HG03159 (cell line): ENCODE measurements around the gene THSD4.

Experiments
- ATAC-seq: cut with Tn5 transposase; IDR thresholded peaks from one replicate; pipeline ENCODE4 v1.9.1; 2021; ENCODE audit warnings: mild to moderate bottlenecking, moderate library complexity; ENCODE audit not compliant: unreplicated experiment

Gene THSD4

DNA sequence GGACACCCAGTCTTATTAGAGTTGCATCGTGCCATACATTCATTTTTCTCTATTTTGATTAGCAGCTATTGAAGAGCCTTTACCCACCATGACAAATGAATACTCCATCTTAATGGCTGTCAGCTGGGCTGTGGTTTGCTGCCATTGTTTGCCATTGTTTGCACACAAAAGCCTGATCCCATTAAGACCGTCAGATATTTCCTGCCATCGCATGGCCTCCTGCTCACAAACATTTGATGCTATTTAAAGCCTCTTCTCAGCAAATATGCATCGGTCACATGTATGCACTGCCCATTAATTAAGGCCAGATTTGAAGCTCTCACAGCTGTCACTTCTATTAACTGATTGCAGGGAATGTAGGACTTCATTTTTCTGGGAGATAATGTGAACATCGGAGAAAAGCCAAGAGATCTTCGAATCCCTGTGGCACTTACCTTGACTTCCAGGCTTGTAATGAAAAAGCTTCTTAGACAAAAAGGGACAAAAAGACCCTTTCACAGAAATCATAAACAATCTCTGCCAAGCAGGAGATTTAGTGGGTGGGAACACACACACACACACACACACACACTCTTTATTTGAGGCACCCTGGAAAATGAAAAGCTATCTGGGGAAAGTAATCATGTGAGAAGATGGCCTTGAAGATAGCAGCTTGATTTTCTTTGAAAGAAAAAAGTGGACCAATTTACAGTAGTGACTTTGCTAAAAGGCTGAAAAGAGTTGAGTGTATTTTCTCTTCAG is 519.7 kb downstream of the THSD4 start:
- ATAC-seq = no peak

DNA sequence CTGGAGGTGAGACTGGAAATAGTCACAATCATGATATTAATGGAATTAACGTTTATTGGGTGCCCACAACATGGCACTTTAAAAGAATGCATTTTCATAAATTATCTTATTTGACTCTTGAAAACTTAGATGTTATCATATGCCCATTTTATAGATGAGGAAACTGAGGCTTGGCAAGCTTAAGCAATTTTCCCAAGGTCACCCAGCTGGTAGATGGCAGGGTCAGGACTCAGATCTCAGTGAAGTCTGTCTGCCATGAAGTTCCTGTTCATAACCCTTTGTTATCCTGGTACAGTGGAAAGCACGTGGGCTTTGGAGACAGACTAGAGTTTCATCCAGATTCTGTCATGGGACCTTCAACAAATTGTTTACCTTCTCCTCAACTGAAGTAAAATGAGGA is 520.5 kb downstream of the THSD4 start:
- ATAC-seq = no peak

DNA sequence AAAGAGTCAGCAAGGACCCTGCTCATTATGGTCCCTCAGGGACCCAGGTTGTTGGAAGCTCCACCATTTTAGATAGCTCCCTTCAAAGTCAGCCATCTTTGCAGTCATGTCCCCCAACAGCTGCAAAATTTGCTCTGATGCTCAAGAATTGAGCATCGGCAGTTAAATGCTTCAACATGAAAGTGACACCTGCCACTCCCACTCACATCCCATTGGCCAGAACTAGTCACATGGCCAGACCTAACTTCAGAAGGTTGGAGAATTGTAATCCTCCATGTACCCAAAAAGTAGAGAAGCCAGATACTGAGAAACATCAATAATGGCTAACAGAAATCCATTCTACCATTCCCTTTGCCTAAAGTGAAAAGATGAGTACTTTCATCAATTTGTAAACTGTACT is 523.6 kb downstream of the THSD4 start:
- ATAC-seq = no peak

DNA sequence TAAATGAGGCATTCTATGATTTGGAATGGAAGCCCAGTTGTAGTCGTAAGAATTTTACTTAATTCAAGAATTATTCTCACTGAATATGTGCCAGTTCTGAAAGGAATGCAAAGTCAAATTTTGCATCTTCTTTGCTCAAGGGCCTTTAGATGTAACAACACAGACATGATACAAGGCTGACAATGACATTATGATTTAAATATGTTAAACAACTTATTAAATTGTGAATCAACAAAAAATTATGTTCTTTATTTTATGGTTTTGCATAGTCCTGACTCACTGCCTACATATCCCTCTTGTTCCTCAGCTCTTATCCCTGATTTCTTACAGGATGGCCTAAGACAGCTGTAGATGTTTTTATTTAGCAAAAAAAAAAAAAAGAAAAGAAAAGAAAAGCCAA is 524.2 kb downstream of the THSD4 start:
- ATAC-seq = no peak

DNA sequence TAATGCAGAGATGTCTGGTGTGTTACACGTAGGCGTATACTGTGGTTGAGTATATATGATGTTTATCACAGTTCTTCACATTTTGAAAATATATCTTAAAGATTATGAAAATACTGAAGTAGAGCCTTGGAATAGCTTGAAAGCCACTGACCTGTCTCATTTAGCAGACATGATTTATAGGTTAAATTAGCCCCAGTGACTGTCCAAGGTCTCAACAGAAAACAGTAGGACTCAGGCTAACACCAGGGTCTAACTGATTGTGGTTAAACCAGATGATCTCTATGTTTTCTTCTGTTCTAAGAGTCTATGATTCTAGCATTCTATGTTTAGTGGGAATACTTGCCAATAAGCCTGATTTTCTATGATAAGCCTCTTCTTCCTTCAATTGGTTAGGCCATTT is 528.6 kb downstream of the THSD4 start:
- no peak for ATAC-seq

DNA sequence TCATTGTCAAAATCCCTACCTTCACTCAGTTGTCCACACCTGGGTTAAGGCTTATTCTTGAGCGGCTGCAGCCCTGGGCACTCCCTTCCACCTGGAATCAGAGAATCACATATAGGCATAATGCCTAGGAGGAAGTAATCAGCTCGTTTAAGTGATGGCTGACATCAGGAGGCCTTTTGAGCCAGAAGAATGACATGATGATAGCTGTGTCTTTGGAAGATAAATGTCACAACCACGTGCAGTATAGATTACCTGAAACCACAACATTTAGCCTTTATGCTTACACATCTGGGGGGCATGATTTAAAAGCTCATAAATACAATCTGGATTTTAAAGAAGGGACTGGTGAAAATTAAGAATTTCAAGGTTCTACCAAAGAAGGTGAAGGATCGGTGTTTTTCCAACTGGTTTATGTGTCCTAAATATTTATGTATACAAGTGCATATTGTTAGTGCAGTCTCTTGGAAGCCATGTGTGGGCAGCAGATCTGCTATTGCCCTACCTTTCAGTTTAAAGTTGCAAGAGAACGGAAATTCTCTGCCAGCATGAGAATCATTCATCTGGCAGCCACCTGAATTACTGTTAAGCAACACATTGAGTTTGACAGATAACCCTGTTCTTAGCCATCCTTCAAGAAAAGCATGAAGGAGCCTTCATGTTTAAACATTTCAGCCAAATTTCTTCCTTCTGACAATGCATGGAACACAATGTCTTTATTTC is 531.7 kb downstream of the THSD4 start:
- no peak for ATAC-seq

DNA sequence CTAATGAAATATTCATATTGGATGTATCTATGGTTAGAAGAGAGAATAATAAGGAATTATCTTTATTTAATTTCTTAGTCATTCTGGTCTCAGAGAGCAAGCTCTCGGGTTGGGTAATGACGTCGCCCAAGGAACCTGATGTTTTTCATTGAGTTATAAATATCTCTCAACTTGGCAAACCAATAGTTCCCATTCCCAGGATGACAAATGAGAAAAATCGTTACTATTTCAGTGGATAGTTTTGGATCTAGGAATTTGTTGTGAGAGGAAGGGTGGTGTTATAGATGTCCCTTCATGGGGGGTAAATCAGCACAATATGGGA is 532.2 kb downstream of the THSD4 start:
- no peak for ATAC-seq

DNA sequence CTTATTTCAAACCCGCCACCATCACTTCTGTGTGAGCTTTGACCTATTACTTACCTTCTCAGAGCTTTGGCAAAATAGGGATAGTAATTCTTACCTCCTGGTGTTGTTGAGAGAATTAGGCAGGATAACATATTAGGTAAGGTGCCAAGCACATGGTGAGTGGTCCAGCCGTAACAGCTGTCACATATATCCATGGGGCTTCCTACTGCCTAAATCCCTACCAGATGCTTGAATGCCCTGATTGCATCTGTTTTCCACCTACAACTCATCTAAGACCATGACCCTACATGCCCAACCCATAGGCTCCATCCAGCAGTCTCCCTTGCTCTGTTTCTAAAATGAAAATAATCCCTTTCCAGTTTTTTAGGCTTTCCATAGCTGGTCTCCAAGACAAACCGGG is 532.8 kb downstream of the THSD4 start:
- ATAC-seq = no peak

DNA sequence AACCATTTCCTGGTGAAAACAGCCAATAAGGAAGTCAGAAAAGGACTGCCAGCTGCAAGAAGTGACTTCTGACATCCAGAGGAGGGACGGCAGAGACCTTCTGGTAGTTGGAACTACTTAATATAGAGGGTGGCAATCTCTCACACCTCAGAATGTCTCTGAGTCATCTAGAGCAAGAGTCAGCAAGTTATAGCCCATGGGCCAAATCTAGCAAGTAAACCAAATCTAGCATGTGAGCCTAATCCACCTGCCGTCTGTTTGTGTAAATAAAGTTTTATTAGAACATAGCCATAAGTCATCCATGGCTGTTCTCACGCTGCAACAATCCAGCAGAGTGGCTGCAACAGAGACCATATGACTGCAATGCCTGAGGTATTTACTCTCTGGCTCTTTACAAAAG is 534.6 kb downstream of the THSD4 start:
- ATAC-seq = no peak

DNA sequence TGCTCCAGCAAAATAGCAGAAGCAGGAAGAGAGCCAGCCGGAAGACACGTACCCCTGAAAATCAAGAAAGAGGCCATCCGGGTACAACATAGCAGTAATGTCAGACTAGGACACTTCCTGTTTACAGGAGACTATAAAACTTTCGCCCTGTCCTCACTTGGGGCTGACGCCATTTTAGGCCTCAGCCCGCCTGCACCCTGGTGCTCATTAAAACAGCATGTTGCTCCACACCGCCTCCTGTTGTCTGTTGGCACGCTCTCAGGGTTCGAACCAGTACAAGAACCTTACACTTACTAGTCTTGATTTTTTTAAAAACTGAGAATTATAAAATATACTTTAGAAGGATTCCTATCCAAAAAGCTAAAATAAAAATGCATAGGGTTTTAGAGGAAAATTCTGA is 535.3 kb downstream of the THSD4 start:
- no peak for ATAC-seq

DNA sequence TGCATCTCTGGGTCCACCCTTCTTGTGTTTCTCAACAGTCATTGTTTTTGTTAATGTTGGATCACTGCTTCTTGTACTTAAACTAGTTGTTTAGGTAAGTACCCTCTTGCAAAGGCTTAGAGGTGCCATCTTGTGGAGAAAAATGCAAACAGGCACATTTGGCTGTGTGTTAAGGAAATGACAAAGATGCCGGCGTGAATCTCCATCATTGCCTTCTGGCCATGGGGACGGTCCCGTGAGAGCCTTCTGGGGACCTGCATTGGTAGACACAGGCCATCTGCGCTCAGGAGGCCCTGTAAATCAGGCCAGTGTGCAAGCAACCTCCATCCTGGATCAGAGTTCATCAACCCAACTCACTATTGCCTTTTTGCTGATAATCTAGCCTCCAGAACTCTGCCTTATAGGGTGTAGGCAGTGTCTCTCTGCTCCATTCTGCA is 536.5 kb downstream of the THSD4 start:
- ATAC-seq = no peak

DNA sequence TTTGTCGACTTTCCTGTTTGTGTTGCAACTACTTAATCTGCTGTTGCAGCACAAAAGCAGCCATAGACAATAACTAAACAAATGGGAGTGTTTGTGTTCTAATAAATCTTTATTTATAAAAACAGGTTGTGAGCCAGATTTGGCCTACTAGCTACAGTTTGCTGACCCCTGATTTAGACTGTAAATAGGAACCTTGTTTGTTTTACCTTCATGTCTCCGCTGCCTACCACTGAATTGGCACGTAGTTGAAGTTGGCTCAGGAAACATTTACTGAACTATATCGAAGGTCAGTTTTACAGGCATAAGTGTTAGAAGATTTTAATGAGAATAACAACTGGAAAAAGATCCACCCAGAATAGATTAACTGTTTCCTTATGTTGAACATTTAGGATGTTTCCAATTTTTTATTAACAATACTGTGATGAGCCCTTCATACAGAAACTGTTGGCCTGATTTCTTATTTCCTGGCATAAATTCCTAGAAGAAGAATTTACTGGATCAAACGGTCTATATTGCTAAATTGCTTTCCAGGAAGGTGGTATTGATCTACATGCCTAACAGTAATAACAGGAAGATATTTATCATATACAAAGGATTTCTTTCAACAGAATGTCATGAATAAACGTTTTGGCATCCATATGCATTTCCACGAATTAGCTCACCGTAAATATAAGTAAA is 538.9 kb downstream of the THSD4 start:
- no peak for ATAC-seq

DNA sequence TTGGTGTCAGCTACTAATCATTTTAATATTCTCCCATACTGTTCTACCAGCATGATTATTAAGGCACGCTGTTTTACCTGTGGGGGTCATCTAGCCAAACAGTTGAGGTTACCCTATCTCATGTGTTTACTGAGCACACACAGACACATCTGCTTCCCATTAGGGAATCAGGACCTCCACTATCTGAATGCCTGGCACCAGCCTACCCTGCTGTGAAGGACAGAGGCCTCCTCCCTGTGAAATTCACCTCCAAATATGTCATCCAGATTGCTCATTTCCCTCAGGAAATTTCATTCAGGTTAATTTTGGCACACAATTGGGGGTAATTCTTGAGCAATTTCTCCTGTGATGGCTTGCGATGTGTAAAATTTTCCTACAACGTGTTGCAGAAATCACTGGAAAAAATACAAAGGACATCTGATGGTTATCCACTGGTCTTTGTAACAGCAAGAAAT is 539.5 kb downstream of the THSD4 start:
- no peak for ATAC-seq

DNA sequence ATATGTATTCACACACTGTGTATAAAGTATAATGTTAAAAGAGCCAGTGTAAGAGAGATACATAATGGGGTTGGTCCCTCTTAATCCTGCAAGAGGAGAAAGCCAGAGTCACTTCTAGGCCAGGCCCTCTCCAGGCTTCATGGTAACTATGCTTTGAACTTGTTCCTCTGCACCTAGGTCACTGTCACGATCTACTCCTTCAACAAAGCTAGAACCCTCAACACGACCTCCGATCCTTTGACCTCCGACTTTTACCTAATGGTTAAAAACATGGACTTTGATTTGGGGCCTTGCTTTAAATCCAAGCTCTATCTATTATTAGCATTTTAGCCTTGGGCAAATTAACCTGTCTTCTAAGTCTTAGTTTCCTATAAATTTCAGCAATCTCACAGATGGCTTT is 541.2 kb downstream of the THSD4 start:
- ATAC-seq = no peak

DNA sequence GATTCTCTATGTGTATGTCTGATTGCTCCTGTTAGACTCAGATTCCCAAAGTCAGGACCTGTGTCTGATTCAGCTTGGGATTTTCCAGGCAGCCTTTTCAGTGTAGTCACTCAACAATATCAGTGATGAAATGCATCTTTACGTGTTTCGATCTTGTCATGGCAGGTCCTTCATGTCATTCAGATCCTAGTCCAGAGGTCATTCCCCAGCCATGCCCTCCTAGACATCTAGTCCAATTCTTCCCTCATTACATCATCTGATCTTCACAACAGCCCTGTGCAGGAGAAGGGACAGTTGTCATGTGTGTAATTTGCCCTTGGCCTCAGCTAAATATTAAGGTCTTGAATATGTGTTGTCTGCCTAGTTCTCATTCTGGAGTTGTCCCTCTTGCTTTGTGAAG is 541.9 kb downstream of the THSD4 start:
- no peak for ATAC-seq

DNA sequence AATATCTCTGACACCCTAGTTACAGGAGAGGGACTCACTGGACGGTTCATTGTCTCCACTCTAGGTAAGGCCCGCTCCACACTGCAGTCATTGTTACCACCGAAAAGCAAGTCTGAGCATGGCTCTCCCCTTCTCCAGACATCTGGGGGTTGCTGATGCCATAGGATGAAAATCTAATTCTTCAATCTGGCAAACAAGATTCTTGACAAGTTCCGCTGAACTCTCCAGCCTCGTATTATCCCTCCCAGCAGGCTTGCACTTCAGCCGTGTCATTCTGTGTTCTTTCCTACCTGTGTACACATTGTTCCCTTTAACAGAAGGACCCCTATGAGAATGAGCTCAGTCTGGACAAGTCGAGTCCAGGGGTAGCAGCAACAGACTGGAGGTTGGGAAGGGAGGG is 542.8 kb downstream of the THSD4 start:
- no peak for ATAC-seq

DNA sequence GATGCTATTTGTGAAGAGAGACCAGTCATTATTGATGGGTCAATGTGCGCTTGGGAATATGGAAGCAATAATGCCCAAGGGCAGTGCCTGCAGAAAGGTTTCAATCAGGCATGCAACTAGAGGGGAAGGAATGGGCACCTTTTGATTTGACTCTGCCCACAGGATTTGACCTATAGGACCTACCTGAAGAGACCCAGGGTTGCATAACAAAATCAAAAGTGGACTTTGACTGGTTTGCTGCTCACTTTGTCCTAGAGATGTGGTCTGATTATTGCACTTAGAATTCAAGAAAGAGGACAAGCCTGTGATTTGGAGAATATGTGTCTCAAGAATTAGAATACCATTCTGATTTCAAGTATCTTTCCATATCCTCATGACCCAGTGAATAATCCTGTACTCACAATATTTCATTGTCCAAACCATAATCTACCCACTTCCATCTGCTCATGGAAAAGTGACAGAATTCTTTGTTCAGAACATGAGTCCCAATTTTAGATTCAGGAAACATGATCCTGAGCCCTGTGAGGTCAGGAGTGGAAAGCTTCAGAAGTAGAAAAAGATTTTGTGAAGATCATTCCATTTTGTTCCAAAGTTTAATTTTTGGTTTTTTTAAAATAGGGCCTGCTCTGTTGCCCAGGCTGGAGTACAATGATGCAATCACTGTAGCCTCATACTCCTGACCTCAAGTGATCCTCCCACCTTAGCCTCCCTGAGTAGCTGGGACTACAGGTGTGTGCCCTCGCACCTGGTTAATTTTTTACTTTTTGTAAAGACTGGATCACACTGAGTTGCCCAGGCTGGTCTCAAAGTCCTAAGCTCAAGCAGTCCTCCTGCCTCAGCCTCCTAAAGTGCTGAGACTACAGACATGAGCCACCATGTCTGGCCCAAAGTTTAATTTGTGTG is 543.8 kb downstream of the THSD4 start:
- ATAC-seq = no peak

DNA sequence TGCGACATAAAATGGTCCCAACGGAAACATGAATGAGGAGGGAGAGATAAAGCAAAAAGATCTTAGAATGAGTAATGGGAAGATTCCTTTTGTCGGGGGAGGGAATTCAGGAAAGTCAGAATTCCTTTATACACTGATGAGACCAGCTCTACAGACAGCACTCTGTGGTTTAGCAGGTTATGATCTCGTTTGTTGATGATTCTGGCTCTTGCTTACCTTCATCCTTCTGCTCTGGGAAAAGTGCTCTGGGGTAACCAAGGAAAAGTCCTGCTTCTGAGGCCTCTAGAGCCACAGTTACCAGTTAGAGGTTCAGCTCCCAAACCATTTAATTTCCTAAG is 544.4 kb downstream of the THSD4 start:
- ATAC-seq = no peak

DNA sequence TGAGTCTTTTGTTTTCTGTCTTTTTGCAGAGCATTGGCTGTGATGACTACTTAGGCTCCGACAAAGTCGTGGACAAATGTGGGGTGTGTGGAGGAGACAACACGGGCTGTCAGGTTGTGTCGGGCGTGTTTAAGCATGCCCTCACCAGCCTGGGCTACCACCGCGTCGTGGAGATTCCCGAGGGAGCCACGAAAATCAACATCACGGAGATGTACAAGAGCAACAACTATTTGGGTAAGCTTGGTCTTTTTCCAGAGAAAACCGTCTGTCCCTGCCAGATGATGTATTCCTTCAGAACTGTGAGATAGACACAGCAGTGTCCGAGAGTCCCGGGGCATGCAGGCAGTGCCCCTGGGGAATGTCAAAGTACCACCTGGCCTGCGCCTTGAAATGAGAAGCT is 545.2 kb downstream of the THSD4 start:
- ATAC-seq = no peak

DNA sequence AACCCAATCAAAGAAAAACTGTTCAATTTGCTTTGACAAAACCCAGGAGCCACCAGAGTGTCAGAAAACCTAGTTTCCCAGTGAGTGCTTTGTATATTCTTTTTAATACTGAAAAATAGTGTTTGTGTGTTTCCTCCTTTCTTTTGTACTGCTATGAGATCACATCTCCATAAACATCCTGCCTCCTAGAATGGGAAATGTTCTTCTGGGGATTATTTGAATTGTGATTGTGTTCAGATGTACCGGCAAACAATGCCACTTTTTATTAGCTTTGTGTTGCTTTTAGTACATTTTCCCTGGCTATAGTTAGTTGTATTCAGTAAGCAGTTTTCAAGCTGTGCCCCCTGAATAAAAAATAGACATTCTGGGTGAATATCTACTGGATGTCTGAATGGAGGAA is 547.0 kb downstream of the THSD4 start:
- ATAC-seq = no peak

DNA sequence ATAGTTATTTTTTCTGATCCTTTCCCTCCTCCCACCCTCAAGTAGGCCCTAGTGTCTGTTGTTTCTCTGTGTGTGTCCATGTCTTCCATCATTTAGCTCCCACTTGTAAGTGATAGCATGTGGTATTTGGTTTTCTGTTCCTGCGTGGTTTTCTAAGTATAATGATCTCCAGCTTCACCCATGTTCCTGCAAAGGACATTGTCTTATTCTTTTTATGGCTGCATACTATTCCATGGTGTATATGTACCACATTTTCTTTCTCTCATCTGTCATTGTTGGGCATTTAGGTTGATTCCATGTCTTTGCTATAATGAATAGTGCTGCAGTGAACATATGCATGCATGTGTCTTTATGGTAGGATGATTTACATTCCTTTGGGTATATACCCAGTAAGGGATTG is 549.4 kb downstream of the THSD4 start:
- no peak for ATAC-seq
